IMR-90 (cell line): ENCODE results near the gene TNIP1. TPM values are rescaled to one million over a fixed set of nuclear protein-coding genes. Genes with fewer than 3 reads are reported as not detected.

Experiments used
- ATAC-seq: fragments of 200-7000 bp; cut with Tn5 transposase; 2 replicates; pipeline ENCODE4 v1.9.1; 2020; ENCODE audit warnings: low read depth, mild to moderate bottlenecking, moderate library complexity
- BruUV-seq: library from RNA; stranded (reverse); fragments of 400-500 nt; replicated peaks from 2 replicates; lab custom pipeline; 2021; lab: Mats Ljungman, UMichigan
- CTCF ChIA-PET: fragments of 300-600 bp; formaldehyde crosslinking; extraction: SDS; loops from one replicate; lab custom pipeline; 2021; ENCODE audit warnings: antibody characterized with exemption; lab: Yijun Ruan, JAX
- POLR2A ChIA-PET: fragments of 300-600 bp; sonication (Branson Sonifier 250); formaldehyde crosslinking; loops from one replicate; lab custom pipeline; 2022; ENCODE audit warnings: antibody characterized with exemption; ENCODE audit not compliant: unreplicated experiment; lab: Charles Lee
- DNase-seq: peaks from one replicate; pipeline ENCODE4 v3.0.0; 2013
- H2AFZ ChIP-seq: replicated peaks from 2 replicates; pipeline ENCODE3; 2013; ENCODE audit warnings: low read length, mild to moderate bottlenecking; ENCODE audit not compliant: poor library complexity
- H2AK5ac ChIP-seq: 2 replicates; pipeline ENCODE4 v1.6.1; 2013; ENCODE audit warnings: low read depth, low read length, inconsistent platforms
- H2AK9ac ChIP-seq: replicated peaks from 2 replicates; pipeline ENCODE3; 2013; ENCODE audit warnings: mild to moderate bottlenecking, low read depth, low read length, moderate library complexity; ENCODE audit not compliant: poor library complexity
- H2BK120ac ChIP-seq: 2 replicates; pipeline ENCODE4 v1.6.1; 2013; ENCODE audit warnings: low read depth, low read length, inconsistent platforms
- H2BK15ac ChIP-seq: 3 replicates; pipeline ENCODE4 v1.6.1; 2013; ENCODE audit warnings: low read depth, low read length, inconsistent platforms
- H2BK20ac ChIP-seq: 2 replicates; pipeline ENCODE4 v1.6.1; 2013; ENCODE audit warnings: low read depth, mild to moderate bottlenecking, inconsistent platforms, low read length, moderate library complexity
- H2BK5ac ChIP-seq: 2 replicates; pipeline ENCODE4 v1.6.1; 2013; ENCODE audit warnings: mild to moderate bottlenecking, low read depth, low read length, inconsistent platforms; ENCODE audit not compliant: poor library complexity, severe bottlenecking
- H3K14ac ChIP-seq: replicated peaks from 2 replicates; pipeline ENCODE4 v1.6.1; 2013; ENCODE audit warnings: low read depth, low read length, inconsistent platforms
- H3K18ac ChIP-seq: 2 replicates; pipeline ENCODE4 v1.6.1; 2013; ENCODE audit warnings: low read depth, low read length, control low read depth
- H3K23ac ChIP-seq: 2 replicates; pipeline ENCODE4 v1.6.1; 2013; ENCODE audit warnings: low read depth, low read length, inconsistent platforms
- H3K27ac ChIP-seq: 2 replicates; pipeline ENCODE4 v1.5.1; 2013; ENCODE audit warnings: mild to moderate bottlenecking, control low read depth, low read length; ENCODE audit not compliant: insufficient read depth
- H3K27me3 ChIP-seq: 2 replicates; pipeline ENCODE4 v1.6.1; 2013; ENCODE audit warnings: low read length; ENCODE audit not compliant: control insufficient read depth, insufficient read depth
- H3K36me3 ChIP-seq: 2 replicates; pipeline ENCODE4 v1.6.1; 2013; ENCODE audit warnings: low read length, mixed read lengths; ENCODE audit not compliant: control insufficient read depth, insufficient read depth
- H3K4ac ChIP-seq: 2 replicates; pipeline ENCODE4 v1.6.1; 2013; ENCODE audit warnings: low read depth, low read length, inconsistent platforms
- H3K4me1 ChIP-seq: 2 replicates; pipeline ENCODE4 v1.6.1; 2013; ENCODE audit warnings: low read length, mixed read lengths; ENCODE audit not compliant: control insufficient read depth, insufficient read depth
- H3K4me2 ChIP-seq: 2 replicates; pipeline ENCODE4 v1.6.1; 2013; ENCODE audit warnings: low read depth, mild to moderate bottlenecking, control low read depth, low read length, moderate library complexity
- H3K4me3 ChIP-seq: 2 replicates; pipeline ENCODE4 v1.5.1; 2013; ENCODE audit warnings: low read depth, mild to moderate bottlenecking, control low read depth, low read length, moderate library complexity; ENCODE audit not compliant: insufficient read depth
- H3K56ac ChIP-seq: 2 replicates; pipeline ENCODE4 v1.6.1; 2013; ENCODE audit warnings: low read length, inconsistent platforms; ENCODE audit not compliant: insufficient read depth; ENCODE audit errors: extremely low read depth
- H3K79me1 ChIP-seq, 2 experiments: 2 replicates each; pipeline ENCODE4 v1.6.1; 2013; ENCODE audit warnings: low read length in 2 of 2, inconsistent platforms in 1 of 2, low read depth in 1 of 2
- H3K9ac ChIP-seq: 2 replicates; pipeline ENCODE4 v1.6.1; 2013; ENCODE audit warnings: low read depth, low read length, control low read depth
- H3K9me1 ChIP-seq: 2 replicates; pipeline ENCODE4 v1.6.1; 2013; ENCODE audit warnings: low read length, inconsistent platforms; ENCODE audit not compliant: insufficient read depth
- H3K9me3 ChIP-seq: 2 replicates; pipeline ENCODE4 v1.6.1; 2013; ENCODE audit warnings: low read length; ENCODE audit not compliant: control insufficient read depth, insufficient read depth
- H4K20me1 ChIP-seq: 2 replicates; pipeline ENCODE4 v1.6.1; 2013; ENCODE audit warnings: low read length, inconsistent platforms; ENCODE audit not compliant: insufficient read depth
- H4K5ac ChIP-seq: 2 replicates; pipeline ENCODE4 v1.6.1; 2013; ENCODE audit warnings: mild to moderate bottlenecking, low read depth, low read length, control low read depth
- H4K8ac ChIP-seq, 2 experiments: 2 replicates each; pipeline ENCODE4 v1.6.1; 2013; ENCODE audit warnings: low read depth in 2 of 2, low read length in 2 of 2, control low read depth in 1 of 2, inconsistent platforms in 1 of 2
- H4K91ac ChIP-seq: 2 replicates; pipeline ENCODE4 v1.6.1; 2013; ENCODE audit warnings: low read depth, low read length, inconsistent platforms; ENCODE audit not compliant: insufficient read depth
- BHLHE40 ChIP-seq: fragments of 150-350 bp; IDR thresholded peaks from 2 replicates; pipeline ENCODE4 v1.6.1; 2016; ENCODE audit warnings: mild to moderate bottlenecking, low read depth, low read length
- CEBPB ChIP-seq: IDR thresholded peaks from 2 replicates; pipeline ENCODE4 v1.6.1; 2012; ENCODE audit warnings: low read depth, low read length, improper control_type of control experiment
- CHD1 ChIP-seq: IDR thresholded peaks from 2 replicates; pipeline ENCODE4 v1.6.1; 2012; ENCODE audit warnings: low read depth, low read length, improper control_type of control experiment
- CTCF ChIP-seq: conservative IDR thresholded peaks from 2 replicates; pipeline ENCODE4 v1.5.1; 2012; ENCODE audit warnings: mild to moderate bottlenecking, low read depth, low read length, improper control_type of control experiment
- ELK1 ChIP-seq: fragments of 150-350 bp; IDR thresholded peaks from 2 replicates; pipeline ENCODE4 v1.6.1; 2016; ENCODE audit warnings: low read depth, mild to moderate bottlenecking, low read length, moderate library complexity, borderline replicate concordance
- FOS ChIP-seq: fragments of 150-350 bp; IDR thresholded peaks from 2 replicates; pipeline ENCODE4 v1.6.1; 2016; ENCODE audit warnings: low read depth, low read length
- MAFK ChIP-seq: IDR thresholded peaks from 2 replicates; pipeline ENCODE4 v1.6.1; 2012; ENCODE audit warnings: low read depth, low read length, improper control_type of control experiment
- MAZ ChIP-seq: IDR thresholded peaks from 2 replicates; pipeline ENCODE4 v1.6.1; 2012; ENCODE audit warnings: low read depth, mild to moderate bottlenecking, low read length, improper control_type of control experiment, moderate library complexity, borderline replicate concordance
- MXI1 ChIP-seq: IDR thresholded peaks from 2 replicates; pipeline ENCODE4 v1.6.1; 2012; ENCODE audit warnings: low read depth, mild to moderate bottlenecking, low read length, moderate library complexity, borderline replicate concordance
- NFE2L2 ChIP-seq: fragments of 150-350 bp; IDR thresholded peaks from 2 replicates; pipeline ENCODE4 v1.6.1; 2016; ENCODE audit warnings: low read depth, mild to moderate bottlenecking, low read length
- POLR2A ChIP-seq: IDR thresholded peaks from 2 replicates; pipeline ENCODE4 v1.6.1; 2012; ENCODE audit warnings: mild to moderate bottlenecking, low read depth, low read length
- RAD21 ChIP-seq: IDR thresholded peaks from 2 replicates; pipeline ENCODE4 v1.6.1; 2012; ENCODE audit warnings: low read length, improper control_type of control experiment
- RCOR1 ChIP-seq: IDR thresholded peaks from 2 replicates; pipeline ENCODE4 v1.6.1; 2012; ENCODE audit warnings: mild to moderate bottlenecking, low read length, improper control_type of control experiment; ENCODE audit not compliant: insufficient replicate concordance
- RFX5 ChIP-seq: IDR thresholded peaks from 2 replicates; pipeline ENCODE4 v1.8.0; 2012; ENCODE audit warnings: low read depth, mild to moderate bottlenecking, low read length, moderate library complexity
- SMC3 ChIP-seq: fragments of 150-350 bp; IDR thresholded peaks from 2 replicates; pipeline ENCODE4 v1.6.1; 2016; ENCODE audit warnings: low read depth, mild to moderate bottlenecking, antibody characterized with exemption, low read length, moderate library complexity
- USF2 ChIP-seq: fragments of 150-350 bp; IDR thresholded peaks from 2 replicates; pipeline ENCODE4 v1.6.1; 2017; ENCODE audit warnings: mild to moderate bottlenecking, antibody characterized with exemption, low read length, low read depth
- WGBS, 2 experiments: methylation state at CpG; one replicate each; pipeline versions ENCODE4 v1.1.5 to v1.1.7; 2013; ENCODE audit warnings: missing lambda C conversion rate in 2 of 2; ENCODE audit not compliant: insufficient read length in 1 of 2; ENCODE audit errors: extremely low coverage in 2 of 2; 5-methylcytosine and 5-hydroxymethylcytosine counted together
- dilution Hi-C: fragments of 300-500 bp; cut with HindIII; formaldehyde crosslinking; loops from one replicate; pipeline ENCODE4 v1.14.3; 2018; ENCODE audit warnings: low sequenced_read_pairs; ENCODE audit not compliant: unreplicated experiment
- in situ Hi-C: fragments of 300-500 bp; cut with MboI; formaldehyde crosslinking; loops from 3 replicates; pipeline ENCODE4 v1.14.3; 2019; ENCODE audit warnings: low sequenced_read_pairs, inconsistent platforms, mixed read lengths
- intact Hi-C: fragments of 100-400 bp; cut with micrococcal nuclease; formaldehyde crosslinking; loops from 2 replicates; pipeline ENCODE4 v1.10.0; 2022
- polyA plus RNA-seq, 3 experiments: library from polyadenylated mRNA; depleted of rRNA; stranded (reverse); fragments of >200 nt; gene quantifications; 2 replicates each; pipeline ENCODE4 v1.2.3, GENCODE V29; 2012; ENCODE audit warnings: low replicate concordance in 1 of 3
- total RNA-seq: library from RNA; depleted of rRNA; stranded (reverse); fragments of >200 nt; gene quantifications from 2 replicates; pipeline ENCODE4 v1.2.3, GENCODE V29; 2012

TNIP1 gene
- total and polyA plus RNA-seq, 2 of the 4 experiments (the other 2 are of a cell fraction), result 63.8 to 92.8 TPM

- Histone ChIP-seq H2AK9ac (no peak overlapping the region), H3K9me3 (no peaks in the 10 kb centered on the region), H2BK20ac (no peak overlapping the region), H3K23ac (no peak overlapping the region), H3K27me3 (no peaks in the 10 kb centered on the region), H3K9ac (no peak overlapping the region), H2BK15ac (no peak overlapping the region), H3K79me1 (peaks cover 8 to 47% of the 10 kb centered on the region in 2 experiments), H2AFZ (no peak overlapping the region), H3K4ac (no peak overlapping the region), H3K4me2 (no peak overlapping the region), H2AK5ac (no peak overlapping the region), H2BK5ac (no peak overlapping the region), H4K5ac (no peak overlapping the region), H4K8ac (no peak overlapping the region), H4K91ac (no peak overlapping the region), H3K14ac (no peak overlapping the region), H3K9me1 (no peaks in the 10 kb centered on the region; the same call in 1 of the 2 replicates), H2BK120ac (no peak overlapping the region), H3K4me3 (no peak overlapping the region), H4K20me1 (peaks cover 31% of the 10 kb centered on the region), H3K56ac (no peak overlapping the region), H3K18ac (no peak overlapping the region), H3K27ac (no peak overlapping the region), H3K4me1 (peaks cover under 1% of the 10 kb centered on the region; the same call in 1 of the 2 replicates), H3K36me3 (peaks cover 81% of the 10 kb centered on the region)
- 60% methylated on average over 2 of the region's 4 CpGs; no CpG with 5 or more reads in 1 of the 2 experiments for WGBS, 2 experiments
- dilution Hi-C loops, result no loop called here
- in situ Hi-C loops, result no loop called here
- no peak for DNase-seq
- ChIA-PET CTCF (interaction anchor here (0.6 to 1.3 kb wide), 2 partner anchors 27 to 127 kb away, joined by 3 read pairs; no protein-coding TSS in a partner anchor), POLR2A (no interaction called here)
- intact Hi-C loops, result no loop called here
- ATAC-seq, result no peak
- TF ChIP-seq CEBPB (no peak), BHLHE40 (no peak), MAFK (no peak), ELK1 (no peak), USF2 (no peak), RCOR1 (no peak), FOS (no peak), MAZ (no peak), RAD21 (no peak), NFE2L2 (no peak), CTCF (no peak), SMC3 (no peak), MXI1 (no peak), RFX5 (no peak), CHD1 (no peak), POLR2A (no peak)
- BruUV-seq, result no TSS peak
These were observed 48.0 kb upstream of the TNIP1 start for GRCh38 chr5:151128817-151129216.
